OCI-LY7 (cell line): ENCODE results near the gene ITM2C. TPM values are rescaled to one million over a fixed set of nuclear protein-coding genes. Genes with fewer than 3 reads are reported as not detected.

ENCODE experiments used
- BruUV-seq: library from RNA; stranded (reverse); fragments of 400-500 nt; replicated peaks from 2 replicates; lab custom pipeline; 2021; lab: Mats Ljungman, UMichigan
- CTCF ChIA-PET: fragments of 300-600 bp; sonication (Branson Sonifier 250); formaldehyde crosslinking; loops from one replicate; lab custom pipeline; 2022; ENCODE audit warnings: antibody characterized with exemption; ENCODE audit not compliant: unreplicated experiment; lab: Charles Lee
- POLR2A ChIA-PET: fragments of 300-600 bp; sonication (Branson Sonifier 250); formaldehyde crosslinking; loops from one replicate; lab custom pipeline; 2022; ENCODE audit warnings: antibody characterized with exemption; lab: Charles Lee
- DNase-seq: peaks from one replicate; pipeline ENCODE4 v3.0.0-alpha.2; 2015; ENCODE audit warnings: low spot score
- H2AFZ ChIP-seq: fragments of 200-600 bp; sonication (generic), shearing (Covaris generic); 2 replicates; pipeline ENCODE4 v1.6.1; 2014; ENCODE audit warnings: mild to moderate bottlenecking, antibody characterized with exemption, low read length, moderate library complexity
- H3K27ac ChIP-seq: fragments of 200-600 bp; sonication (generic); 2 replicates; pipeline ENCODE4 v1.5.1; 2014; ENCODE audit warnings: mixed run types, low read depth, mild to moderate bottlenecking, moderate library complexity, low read length, inconsistent platforms; ENCODE audit not compliant: poor library complexity, severe bottlenecking
- H3K36me3 ChIP-seq: fragments of 200-600 bp; sonication (generic); 2 replicates; pipeline ENCODE4 v1.6.1; 2014; ENCODE audit warnings: mild to moderate bottlenecking, antibody characterized with exemption, low read length, moderate library complexity, mixed read lengths; ENCODE audit not compliant: insufficient read depth
- H3K4me1 ChIP-seq: fragments of 200-600 bp; sonication (generic); 2 replicates; pipeline ENCODE4 v1.5.1; 2014; ENCODE audit warnings: mild to moderate bottlenecking, low read length; ENCODE audit not compliant: insufficient read depth, poor library complexity, severe bottlenecking
- H3K4me2 ChIP-seq: fragments of 200-600 bp; sonication (generic); 2 replicates; pipeline ENCODE4 v1.6.1; 2014; ENCODE audit warnings: mild to moderate bottlenecking, low read length
- H3K4me3 ChIP-seq: fragments of 200-600 bp; sonication (generic); 2 replicates; pipeline ENCODE4 v1.5.1; 2014; ENCODE audit warnings: mild to moderate bottlenecking, low read depth, low read length; ENCODE audit not compliant: poor library complexity, severe bottlenecking
- H3K79me2 ChIP-seq: fragments of 200-600 bp; sonication (generic); 2 replicates; pipeline ENCODE4 v1.6.1; 2016; ENCODE audit warnings: low read depth, mild to moderate bottlenecking, low read length, moderate library complexity, mixed read lengths; ENCODE audit not compliant: insufficient read depth
- H3K9me2 ChIP-seq: fragments of 200-600 bp; sonication (generic); 2 replicates; pipeline ENCODE4 v1.6.1; 2016; ENCODE audit warnings: mild to moderate bottlenecking, low read length, mixed read lengths; ENCODE audit not compliant: insufficient read depth
- H3K9me3 ChIP-seq: fragments of 200-600 bp; sonication (generic); 2 replicates; pipeline ENCODE4 v1.6.1; 2014; ENCODE audit warnings: mild to moderate bottlenecking, mixed run types, low read length, mixed read lengths
- H4K20me1 ChIP-seq: fragments of 200-600 bp; sonication (generic); 2 replicates; pipeline ENCODE4 v1.6.1; 2014; ENCODE audit warnings: mild to moderate bottlenecking, antibody characterized with exemption, low read length, moderate library complexity, mixed read lengths; ENCODE audit not compliant: insufficient read depth
- EZH2phosphoT487 ChIP-seq: fragments of 200-600 bp; sonication (generic); IDR thresholded peaks from 2 replicates; pipeline ENCODE4 v1.6.1; 2018; ENCODE audit warnings: low read depth, borderline replicate concordance, mild to moderate bottlenecking, mixed run types, antibody characterized with exemption, low read length, moderate library complexity, mixed read lengths
- intact Hi-C: fragments of 100-400 bp; cut with micrococcal nuclease; formaldehyde crosslinking; loops from one replicate; pipeline ENCODE4 v1.10.0; 2022; ENCODE audit not compliant: unreplicated experiment
- total RNA-seq, 2 experiments: library from RNA; depleted of rRNA in 1 of 2; stranded (reverse); fragments of >200 nt in 1 of 2; shearing (Covaris generic) in 1 of 2; gene quantifications; 2 replicates each; pipeline ENCODE4 v1.2.3, GENCODE V29; 2014 to 2022
- TF ChIP-seq, protein P1 (sequence below): fragments of 200-600 bp; sonication (generic); conservative IDR thresholded peaks from 2 replicates; pipeline ENCODE4 v1.5.1; 2014; ENCODE audit warnings: mild to moderate bottlenecking, antibody characterized with exemption, low read length, moderate library complexity, mixed read lengths

ITM2C gene
- total RNA-seq, 2 experiments from 2014 or later: not detected

- H3K79me2 ChIP-seq: no peaks in the 10 kb centered on the region
- H3K9me3 ChIP-seq: no peaks in the 10 kb centered on the region
- BruUV-seq: no TSS peak
- no peak overlapping the region for H3K4me3 ChIP-seq
- ChIA-PET CTCF (no interaction called here), POLR2A (no interaction called here)
- H3K4me1 ChIP-seq: peaks cover 7% of the 10 kb centered on the region
- intact Hi-C loops: no loop called here
- H3K36me3 ChIP-seq: no peaks in the 10 kb centered on the region
- H3K9me2 ChIP-seq: no peaks in the 10 kb centered on the region
- H3K27ac ChIP-seq: no peak overlapping the region
- no peak overlapping the region for H3K4me2 ChIP-seq
- no peak overlapping the region for H2AFZ ChIP-seq
- H4K20me1 ChIP-seq: no peaks in the 10 kb centered on the region
- no peak for DNase-seq
- TF ChIP-seq EZH2phosphoT487: no peak
- TF ChIP-seq, protein P1, sequence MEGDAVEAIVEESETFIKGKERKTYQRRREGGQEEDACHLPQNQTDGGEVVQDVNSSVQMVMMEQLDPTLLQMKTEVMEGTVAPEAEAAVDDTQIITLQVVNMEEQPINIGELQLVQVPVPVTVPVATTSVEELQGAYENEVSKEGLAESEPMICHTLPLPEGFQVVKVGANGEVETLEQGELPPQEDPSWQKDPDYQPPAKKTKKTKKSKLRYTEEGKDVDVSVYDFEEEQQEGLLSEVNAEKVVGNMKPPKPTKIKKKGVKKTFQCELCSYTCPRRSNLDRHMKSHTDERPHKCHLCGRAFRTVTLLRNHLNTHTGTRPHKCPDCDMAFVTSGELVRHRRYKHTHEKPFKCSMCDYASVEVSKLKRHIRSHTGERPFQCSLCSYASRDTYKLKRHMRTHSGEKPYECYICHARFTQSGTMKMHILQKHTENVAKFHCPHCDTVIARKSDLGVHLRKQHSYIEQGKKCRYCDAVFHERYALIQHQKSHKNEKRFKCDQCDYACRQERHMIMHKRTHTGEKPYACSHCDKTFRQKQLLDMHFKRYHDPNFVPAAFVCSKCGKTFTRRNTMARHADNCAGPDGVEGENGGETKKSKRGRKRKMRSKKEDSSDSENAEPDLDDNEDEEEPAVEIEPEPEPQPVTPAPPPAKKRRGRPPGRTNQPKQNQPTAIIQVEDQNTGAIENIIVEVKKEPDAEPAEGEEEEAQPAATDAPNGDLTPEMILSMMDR: no peak
Observed at GRCh38 chr2:230906471-230907230, 41.9 kb downstream of the ITM2C start.

- Histone ChIP-seq H3K36me3 (no peaks in the 10 kb centered on the region), H3K9me3 (no peaks in the 10 kb centered on the region), H3K4me2 (no peak overlapping the region), H2AFZ (no peak overlapping the region), H3K9me2 (no peaks in the 10 kb centered on the region), H3K27ac (no peak overlapping the region), H4K20me1 (no peaks in the 10 kb centered on the region), H3K4me3 (no peak overlapping the region), H3K79me2 (no peaks in the 10 kb centered on the region), H3K4me1 (peaks cover 3% of the 10 kb centered on the region)
- ChIA-PET CTCF (no interaction called here), POLR2A (interaction anchor here (0.6 kb wide), 2 partner anchors 963 to 1032 kb away, joined by 3 to 4 read pairs; no protein-coding TSS in a partner anchor)
- intact Hi-C loops: no loop called here
- no peak for DNase-seq
- no peak for TF ChIP-seq EZH2phosphoT487
- TF ChIP-seq, protein P1: no peak
- no TSS peak for BruUV-seq
Observed at GRCh38 chr2:230907361-230908091, 42.8 kb downstream of the ITM2C start.
